ENCODE results near the gene UBASH3A.

Gene UBASH3A

DNA sequence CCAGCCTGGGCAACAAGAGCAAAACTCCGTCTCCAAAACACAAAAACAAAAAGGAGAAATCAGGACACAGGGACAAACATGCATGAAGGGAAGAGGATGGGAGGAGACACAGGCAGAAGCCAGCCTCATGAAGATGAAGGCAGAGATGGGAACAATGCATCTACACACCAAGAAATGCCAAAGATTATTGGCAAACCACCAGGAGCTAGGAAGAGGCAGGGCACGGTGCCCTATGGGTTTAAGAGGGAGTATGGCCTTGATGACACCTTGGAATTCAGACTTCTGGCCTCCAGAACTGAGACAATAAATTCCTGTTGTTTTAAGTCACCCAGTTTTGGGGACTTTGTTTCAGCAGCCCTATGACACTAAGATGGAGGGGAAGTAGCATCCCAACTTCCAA, 13.0 kb upstream of the UBASH3A start:
- H3K4me3 ChIP-seq (ENCODE audit: low read length in 2 of 2): no peak overlapping the region
- H3K27ac ChIP-seq (replicated peaks; ENCODE audit: low read length): no peak overlapping the region
- no peak overlapping the region for H2BK12ac ChIP-seq (ENCODE audit: low read length)
- no peak overlapping the region for H4K91ac ChIP-seq (ENCODE audit: low read depth, low read length, poor library complexity)
- H2BK15ac ChIP-seq (ENCODE audit: low read length): no peak overlapping the region
- H3K4me2 ChIP-seq (ENCODE audit: insufficient read depth, low read length, poor library complexity, severe bottlenecking): no peak overlapping the region
- peaks cover 0 to 12% of the 10 kb centered on the region in 2 donors for H3K4me1 ChIP-seq (ENCODE audit: control insufficient read depth in 2 of 2, insufficient read depth in 1 of 2, low read depth in 1 of 2, low read length in 2 of 2)
- no peak overlapping the region for H3K14ac ChIP-seq (ENCODE audit: low read length)
- peaks cover 0 to 3% of the 10 kb centered on the region in 2 donors for H3K9me3 ChIP-seq (replicated peaks in 1 of 2; ENCODE audit: control insufficient read depth in 2 of 2, insufficient read depth in 1 of 2, low read depth in 1 of 2, low read length in 2 of 2)
- H2AK5ac ChIP-seq (ENCODE audit: low read depth, low read length): no peak overlapping the region
- H4K8ac ChIP-seq (ENCODE audit: low read depth, low read length): no peak overlapping the region
- no peak overlapping the region for H2AFZ ChIP-seq (ENCODE audit: low read length)
- no peaks in the 10 kb centered on the region for H3K79me1 ChIP-seq (ENCODE audit: low read depth, low read length)
- no peak overlapping the region for H2BK5ac ChIP-seq (ENCODE audit: low read length)
- WGBS, 2 donors (ENCODE audit: extremely low coverage in 2 of 2, insufficient read length in 2 of 2, insufficient replicate concordance in 1 of 2): no CpG with 5 or more reads among the region's 2 CpGs
- H2BK120ac ChIP-seq (ENCODE audit: low read depth, low read length): no peak overlapping the region
- no peak for DNase-seq (ENCODE audit: low spot score)
- H3K18ac ChIP-seq (ENCODE audit: low read length): no peak overlapping the region
- no peak overlapping the region for H3K23ac ChIP-seq (ENCODE audit: low read depth, low read length, poor library complexity)
- no peaks in the 10 kb centered on the region for H3K27me3 ChIP-seq (ENCODE audit: control insufficient read depth in 3 of 3, insufficient read depth in 3 of 3, low read depth in 1 of 3, low read length in 3 of 3)
- no peak overlapping the region for H3K9ac ChIP-seq (ENCODE audit: low read depth, low read length, poor library complexity)
- no peaks in the 10 kb centered on the region for H3K36me3 ChIP-seq (replicated peaks in 1 of 2; ENCODE audit: control insufficient read depth in 2 of 2, insufficient read depth in 2 of 2, low read length in 2 of 2)
- no peak overlapping the region for H3K4ac ChIP-seq (ENCODE audit: low read length)

DNA sequence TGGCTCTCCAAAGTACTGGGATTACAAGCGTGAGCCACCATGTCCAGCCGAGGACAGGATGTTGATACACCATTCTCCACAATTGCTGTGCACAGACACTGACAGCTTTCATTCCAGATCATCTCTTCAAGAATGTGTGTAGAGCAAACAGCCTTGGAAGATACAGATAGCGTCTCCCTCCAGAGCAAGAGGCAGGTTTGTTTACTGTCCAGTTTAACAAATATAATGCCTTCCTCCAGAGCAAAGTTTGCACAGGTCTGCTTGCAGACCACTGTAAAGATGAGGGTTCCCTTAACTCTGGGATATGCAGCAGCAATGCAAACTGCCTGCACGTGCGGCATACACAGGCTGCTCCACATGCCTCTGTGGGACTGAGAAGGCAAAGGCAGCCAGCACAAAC, 12.4 kb upstream of the UBASH3A start:
- Histone ChIP-seq H4K91ac (ENCODE audit: low read depth, low read length, poor library complexity) (no peak overlapping the region), H3K79me1 (ENCODE audit: low read depth, low read length) (no peaks in the 10 kb centered on the region), H3K36me3 (replicated peaks in 1 of 2; ENCODE audit: control insufficient read depth in 2 of 2, insufficient read depth in 2 of 2, low read length in 2 of 2) (no peaks in the 10 kb centered on the region), H2BK120ac (ENCODE audit: low read depth, low read length) (no peak overlapping the region), H3K27ac (replicated peaks; ENCODE audit: low read length) (no peak overlapping the region), H3K18ac (ENCODE audit: low read length) (no peak overlapping the region), H3K9ac (ENCODE audit: low read depth, low read length, poor library complexity) (no peak overlapping the region), H3K4me3 (ENCODE audit: low read length in 2 of 2) (no peak overlapping the region), H3K4me2 (ENCODE audit: insufficient read depth, low read length, poor library complexity, severe bottlenecking) (no peak overlapping the region), H3K4me1 (ENCODE audit: control insufficient read depth in 2 of 2, insufficient read depth in 1 of 2, low read depth in 1 of 2, low read length in 2 of 2) (peaks cover 0 to 12% of the 10 kb centered on the region in 2 donors), H3K4ac (ENCODE audit: low read length) (no peak overlapping the region), H2BK15ac (ENCODE audit: low read length) (no peak overlapping the region), H2BK5ac (ENCODE audit: low read length) (no peak overlapping the region), H3K9me3 (replicated peaks in 1 of 2; ENCODE audit: control insufficient read depth in 2 of 2, insufficient read depth in 1 of 2, low read depth in 1 of 2, low read length in 2 of 2) (peaks cover 0 to 3% of the 10 kb centered on the region in 2 donors), H2AFZ (ENCODE audit: low read length) (no peak overlapping the region), H2BK12ac (ENCODE audit: low read length) (no peak overlapping the region), H4K8ac (ENCODE audit: low read depth, low read length) (no peak overlapping the region), H3K14ac (ENCODE audit: low read length) (no peak overlapping the region), H2AK5ac (ENCODE audit: low read depth, low read length) (no peak overlapping the region), H3K23ac (ENCODE audit: low read depth, low read length, poor library complexity) (no peak overlapping the region), H3K27me3 (ENCODE audit: control insufficient read depth in 3 of 3, insufficient read depth in 3 of 3, low read depth in 1 of 3, low read length in 3 of 3) (no peaks in the 10 kb centered on the region)
- WGBS, 2 donors (ENCODE audit: extremely low coverage in 2 of 2, insufficient read length in 2 of 2, insufficient replicate concordance in 1 of 2): no CpG with 5 or more reads among the region's 5 CpGs
- DNase-seq (ENCODE audit: low spot score): no peak

DNA sequence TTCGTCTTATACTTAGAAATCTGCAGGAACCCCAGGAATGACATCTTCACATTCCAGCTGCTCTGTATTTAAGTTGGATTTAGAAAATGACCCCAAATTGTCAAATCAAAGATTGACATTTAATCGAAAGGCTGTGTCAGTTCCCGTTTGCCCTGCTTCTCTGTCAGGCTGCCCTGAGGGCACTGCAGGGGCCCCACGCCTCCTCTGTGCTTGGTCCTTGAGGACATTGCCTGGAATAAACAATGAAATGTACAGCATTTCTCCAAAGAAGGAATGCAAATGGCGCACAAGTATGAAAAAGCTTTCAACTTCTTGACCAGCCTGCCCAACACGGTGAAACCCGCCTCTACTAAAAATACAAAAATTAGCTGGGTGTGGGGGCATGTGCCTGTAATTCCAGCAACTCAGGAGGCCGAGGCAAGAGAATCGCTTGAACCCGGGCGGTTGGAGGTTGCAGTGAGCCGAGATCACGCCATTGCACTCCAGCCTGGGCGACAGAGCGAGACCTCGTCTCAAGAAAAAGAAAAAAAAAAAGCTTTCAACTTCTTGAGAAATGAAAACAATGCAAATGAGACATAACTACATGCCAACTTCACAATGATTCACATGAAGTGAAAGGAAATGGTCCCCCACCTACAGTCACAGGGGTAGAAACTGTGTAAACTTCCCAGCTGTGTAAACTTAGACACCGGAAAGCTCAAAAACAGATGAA, 10.8 kb upstream of the UBASH3A start:
- no peak overlapping the region for H2AFZ ChIP-seq (ENCODE audit: low read length)
- no peak overlapping the region for H3K4me3 ChIP-seq (ENCODE audit: low read length in 2 of 2)
- no peak overlapping the region for H3K4me2 ChIP-seq (ENCODE audit: insufficient read depth, low read length, poor library complexity, severe bottlenecking)
- no peak overlapping the region for H2BK12ac ChIP-seq (ENCODE audit: low read length)
- H2BK120ac ChIP-seq (ENCODE audit: low read depth, low read length): no peak overlapping the region
- no peak overlapping the region for H2AK5ac ChIP-seq (ENCODE audit: low read depth, low read length)
- no peak overlapping the region for H3K4ac ChIP-seq (ENCODE audit: low read length)
- H4K8ac ChIP-seq (ENCODE audit: low read depth, low read length): no peak overlapping the region
- no peak overlapping the region for H2BK15ac ChIP-seq (ENCODE audit: low read length)
- H3K36me3 ChIP-seq (replicated peaks in 1 of 2; ENCODE audit: control insufficient read depth in 2 of 2, insufficient read depth in 2 of 2, low read length in 2 of 2): no peaks in the 10 kb centered on the region
- H3K9ac ChIP-seq (ENCODE audit: low read depth, low read length, poor library complexity): no peak overlapping the region
- peaks cover 0 to 12% of the 10 kb centered on the region in 2 donors for H3K4me1 ChIP-seq (ENCODE audit: control insufficient read depth in 2 of 2, insufficient read depth in 1 of 2, low read depth in 1 of 2, low read length in 2 of 2)
- H3K23ac ChIP-seq (ENCODE audit: low read depth, low read length, poor library complexity): no peak overlapping the region
- WGBS, 2 donors (ENCODE audit: extremely low coverage in 2 of 2, insufficient read length in 2 of 2, insufficient replicate concordance in 1 of 2): no CpG with 5 or more reads among the region's 17 CpGs
- no peak overlapping the region for H3K27ac ChIP-seq (replicated peaks; ENCODE audit: low read length)
- H3K14ac ChIP-seq (ENCODE audit: low read length): no peak overlapping the region
- peaks cover 0 to 3% of the 10 kb centered on the region in 2 donors for H3K9me3 ChIP-seq (replicated peaks in 1 of 2; ENCODE audit: control insufficient read depth in 2 of 2, insufficient read depth in 1 of 2, low read depth in 1 of 2, low read length in 2 of 2)
- H3K79me1 ChIP-seq (ENCODE audit: low read depth, low read length): no peaks in the 10 kb centered on the region
- no peak overlapping the region for H4K91ac ChIP-seq (ENCODE audit: low read depth, low read length, poor library complexity)
- H3K18ac ChIP-seq (ENCODE audit: low read length): no peak overlapping the region
- no peak for DNase-seq (ENCODE audit: low spot score)
- peaks cover 0 to 2% (median 0%) of the 10 kb centered on the region in 3 experiments for H3K27me3 ChIP-seq (ENCODE audit: control insufficient read depth in 3 of 3, insufficient read depth in 3 of 3, low read depth in 1 of 3, low read length in 3 of 3)
- H2BK5ac ChIP-seq (ENCODE audit: low read length): no peak overlapping the region

DNA sequence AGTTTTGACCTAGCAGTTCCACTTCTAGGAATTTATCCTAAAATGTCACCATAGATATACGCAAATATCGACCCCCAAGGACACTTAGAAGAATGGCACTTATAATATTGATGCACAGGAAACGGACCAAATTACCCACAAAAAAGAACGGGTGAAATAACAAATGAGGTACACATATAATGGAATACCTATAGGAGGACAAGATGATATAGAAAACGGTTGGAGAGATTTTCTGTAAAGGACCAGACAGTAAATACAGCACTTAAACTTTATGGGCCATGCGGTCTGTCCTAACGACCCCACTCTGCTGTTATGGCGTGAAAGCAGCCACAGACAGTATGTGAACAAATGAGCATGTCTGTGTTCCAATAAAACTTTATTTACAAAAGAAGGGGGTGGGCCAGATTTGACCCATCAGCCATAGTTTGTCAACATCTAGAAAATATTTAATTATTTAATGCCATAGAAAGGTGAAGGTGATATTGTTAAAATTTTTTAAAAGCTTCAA, 10.2 kb upstream of the UBASH3A start:
- Histone ChIP-seq H3K9ac (ENCODE audit: low read depth, low read length, poor library complexity) (no peak overlapping the region), H2AK5ac (ENCODE audit: low read depth, low read length) (no peak overlapping the region), H2BK12ac (ENCODE audit: low read length) (no peak overlapping the region), H3K27me3 (ENCODE audit: control insufficient read depth in 3 of 3, insufficient read depth in 3 of 3, low read depth in 1 of 3, low read length in 3 of 3) (peaks cover 0 to 2% (median 0%) of the 10 kb centered on the region in 3 experiments), H3K9me3 (replicated peaks in 1 of 2; ENCODE audit: control insufficient read depth in 2 of 2, insufficient read depth in 1 of 2, low read depth in 1 of 2, low read length in 2 of 2) (peaks cover 0 to 1% of the 10 kb centered on the region in 2 donors), H3K4ac (ENCODE audit: low read length) (no peak overlapping the region), H3K23ac (ENCODE audit: low read depth, low read length, poor library complexity) (no peak overlapping the region), H2BK120ac (ENCODE audit: low read depth, low read length) (no peak overlapping the region), H3K4me1 (ENCODE audit: control insufficient read depth in 2 of 2, insufficient read depth in 1 of 2, low read depth in 1 of 2, low read length in 2 of 2) (peaks cover 0 to 12% of the 10 kb centered on the region in 2 donors), H3K14ac (ENCODE audit: low read length) (no peak overlapping the region), H3K36me3 (replicated peaks in 1 of 2; ENCODE audit: control insufficient read depth in 2 of 2, insufficient read depth in 2 of 2, low read length in 2 of 2) (no peaks in the 10 kb centered on the region), H3K4me2 (ENCODE audit: insufficient read depth, low read length, poor library complexity, severe bottlenecking) (no peak overlapping the region), H3K18ac (ENCODE audit: low read length) (no peak overlapping the region), H3K4me3 (ENCODE audit: low read length in 2 of 2) (no peak overlapping the region), H4K91ac (ENCODE audit: low read depth, low read length, poor library complexity) (no peak overlapping the region), H4K8ac (ENCODE audit: low read depth, low read length) (no peak overlapping the region), H2AFZ (ENCODE audit: low read length) (no peak overlapping the region), H2BK5ac (ENCODE audit: low read length) (no peak overlapping the region), H3K79me1 (ENCODE audit: low read depth, low read length) (no peaks in the 10 kb centered on the region), H3K27ac (replicated peaks; ENCODE audit: low read length) (no peak overlapping the region), H2BK15ac (ENCODE audit: low read length) (no peak overlapping the region)
- no peak for DNase-seq (ENCODE audit: low spot score)
- WGBS, 2 donors (ENCODE audit: extremely low coverage in 2 of 2, insufficient read length in 2 of 2, insufficient replicate concordance in 1 of 2): no CpG with 5 or more reads among the region's 8 CpGs
